Measurements from ENCODE around the gene GTF2H1. TPM values are rescaled to one million over a fixed set of nuclear protein-coding genes. Genes with fewer than 3 reads are reported as not detected.
A peak's percentile ranks its signal among the peaks of the same experiment; 100 is the strongest.

GTF2H1 gene
- total RNA-seq (2022) (63.0 and 72.0 TPM in 2 replicates), Bru-seq, nascent RNA (percentile 84 among the genes with signal in this experiment), BruChase-seq, experiment 1, labeled RNA remaining after a 2-hour chase (percentile 83 among the genes with signal in this experiment), BruChase-seq, experiment 2, labeled RNA remaining after a 6-hour chase (percentile 88 among the genes with signal in this experiment)
- long read RNA-seq, transcript GTF2H1-201 (15 exons, 2,982 nt), result major isoform, 60 of 96 reads
- long read RNA-seq, partial matches to known transcripts, result 17 of 96 reads
- long read RNA-seq, other reads (novel, unspliced or antisense), result 14 of 96 reads

GRCh38 chr11:18321969-18322711, at the start of gene GTF2H1, which contains the start of gene HPS5:
Gene GTF2H1, plus strand, starts transcription at chr11:18322567. Its CDS starts 10,508 bp downstream, at chr11:18333075.
Gene HPS5, minus strand, starts transcription at chr11:18322140. Its CDS starts 4,282 bp downstream, at chr11:18317858.
- H3K4me1 ChIP-seq, result peaks cover 19% of the 10 kb centered on the region
- peak within 1 kb of the TSS; percentile 87 for H3K4me3 ChIP-seq (ENCODE audit: low read depth, low read length)
- H3K9me3 ChIP-seq, result no peaks in the 10 kb centered on the region
- H3K27me3 ChIP-seq (replicated peaks; ENCODE audit: control insufficient read depth, insufficient read depth, low read length), result no peaks in the 10 kb centered on the region
- H3K36me3 Mint-ChIP-seq (ENCODE audit: insufficient read depth, unreplicated experiment), result peaks cover 27% of the 10 kb centered on the region
- peak within 1 kb of the TSS; percentile 84 for H3K4me3 Mint-ChIP-seq (ENCODE audit: unreplicated experiment)
- intact Hi-C loops (cut with micrococcal nuclease; ENCODE audit: unreplicated experiment), result loop anchor here (1.0 to 5.0 kb wide), 5 partner anchors 9 to 310 kb away; partner anchors contain the start of genes SPTY2D1 and TSG101
- peak in 1 of 2 experiments; percentile 1 for TF ChIP-seq CTCF (IDR thresholded peaks at IDR 0.05; ENCODE audit: insufficient read depth in 1 of 2, low read depth in 1 of 2, low read length in 1 of 2, severe bottlenecking in 1 of 2, unreplicated experiment in 1 of 2)
- no peaks in the 10 kb centered on the region for H3K36me3 ChIP-seq (ENCODE audit: control insufficient read depth, insufficient read depth, low read length)
- CTCF ChIA-PET, result interaction anchor here (1.0 kb wide), 1 partner anchor 9 kb away, joined by 3 read pairs; no protein-coding TSS in a partner anchor
- DNase-seq, result peak; percentile 96 to 99
- peak within 1 kb of the TSS; percentile 100 for H3K27ac Mint-ChIP-seq (ENCODE audit: unreplicated experiment)
- H3K27me3 Mint-ChIP-seq (ENCODE audit: insufficient read depth, unreplicated experiment), result no peaks in the 10 kb centered on the region
- POLR2A ChIA-PET, result interaction anchor here (0.6 to 2.0 kb wide), 6 partner anchors 9 to 1153 kb away, joined by 3 to 16 read pairs (median 10); partner anchors contain the start of gene LDHA
- peaks cover 30% of the 10 kb centered on the region for H3K4me1 Mint-ChIP-seq (ENCODE audit: low read depth, unreplicated experiment)
- BruUV-seq (replicated peaks), result no TSS peak
- H3K9me3 Mint-ChIP-seq (ENCODE audit: unreplicated experiment), result no peaks in the 10 kb centered on the region

- Mint-ChIP-seq H3K36me3 (ENCODE audit: insufficient read depth, unreplicated experiment) (peaks cover 40% of the 10 kb centered on the region), H3K4me1 (ENCODE audit: low read depth, unreplicated experiment) (no peaks in the 10 kb centered on the region), H3K4me3 (ENCODE audit: unreplicated experiment) (no peak overlapping the region), H3K9me3 (ENCODE audit: unreplicated experiment) (no peaks in the 10 kb centered on the region), H3K27ac (ENCODE audit: unreplicated experiment) (no peak overlapping the region), H3K27me3 (ENCODE audit: insufficient read depth, unreplicated experiment) (no peaks in the 10 kb centered on the region)
- TF ChIP-seq CTCF (IDR thresholded peaks at IDR 0.05; ENCODE audit: insufficient read depth in 1 of 2, low read depth in 1 of 2, low read length in 1 of 2, severe bottlenecking in 1 of 2, unreplicated experiment in 1 of 2), result no peak
- Histone ChIP-seq H3K4me1 (no peaks in the 10 kb centered on the region), H3K9me3 (no peaks in the 10 kb centered on the region), H3K36me3 (ENCODE audit: control insufficient read depth, insufficient read depth, low read length) (peaks cover 3% of the 10 kb centered on the region; the same call in 1 of the 2 replicates), H3K4me3 (ENCODE audit: low read depth, low read length) (no peak overlapping the region), H3K27me3 (replicated peaks; ENCODE audit: control insufficient read depth, insufficient read depth, low read length) (no peaks in the 10 kb centered on the region)
- POLR2A ChIA-PET, result no interaction called here
- CTCF ChIA-PET, result no interaction called here
- intact Hi-C loops (cut with micrococcal nuclease; ENCODE audit: unreplicated experiment), result no loop called here
- no peak for DNase-seq
- BruUV-seq (replicated peaks), result no TSS peak
Measured at GRCh38 chr11:18277565-18278271, 44.6 kb upstream of the GTF2H1 start.
